Neural cell (in vitro differentiated cells): ENCODE data around the gene MCAT.

Source experiments
- POLR2AphosphoS5 ChIP-seq: IDR thresholded peaks from 2 replicates; pipeline ENCODE4 v1.6.1; 2012
- SMC3 ChIP-seq: fragments of 450-650 bp; conservative IDR thresholded peaks from 2 replicates; pipeline ENCODE4 v1.6.1; 2014; ENCODE audit warnings: antibody characterized with exemption, mild to moderate bottlenecking, moderate library complexity; ENCODE audit not compliant: poor library complexity
- TAF1 ChIP-seq: IDR thresholded peaks from 2 replicates; pipeline ENCODE4 v1.6.1; 2012; ENCODE audit warnings: low read depth
- TF ChIP-seq, protein P1 (sequence below): fragments of 450-650 bp; IDR thresholded peaks from 2 replicates; pipeline ENCODE4 v1.5.1; 2014; ENCODE audit warnings: antibody characterized with exemption, mild to moderate bottlenecking, moderate library complexity; ENCODE audit not compliant: poor library complexity, severe bottlenecking
- TF ChIP-seq, protein P2 (sequence below): IDR thresholded peaks from 2 replicates; pipeline ENCODE4 v1.6.1; 2012; ENCODE audit warnings: borderline replicate concordance

DNA sequence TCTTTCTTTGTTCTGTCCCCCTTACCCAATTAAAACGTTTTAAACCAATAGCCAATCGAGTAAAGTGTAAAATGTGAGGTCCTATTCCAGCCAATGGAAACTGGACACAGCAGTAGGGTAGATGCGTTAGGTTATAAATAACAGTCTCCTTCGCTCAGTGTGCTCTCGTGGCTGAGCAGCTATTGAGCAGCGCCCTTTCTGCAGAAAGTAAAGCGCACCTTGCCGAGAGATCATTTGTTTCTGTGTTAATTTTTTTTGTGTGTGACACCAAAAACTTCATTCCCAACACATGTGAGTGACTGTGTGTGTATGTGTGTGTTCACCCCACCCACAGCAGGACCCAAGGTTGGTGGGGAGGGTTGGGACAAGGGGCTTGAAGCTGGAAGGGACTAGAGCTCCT is 46.8 kb downstream of the MCAT start:
- no peak for TF ChIP-seq SMC3
- TF ChIP-seq, protein P1, sequence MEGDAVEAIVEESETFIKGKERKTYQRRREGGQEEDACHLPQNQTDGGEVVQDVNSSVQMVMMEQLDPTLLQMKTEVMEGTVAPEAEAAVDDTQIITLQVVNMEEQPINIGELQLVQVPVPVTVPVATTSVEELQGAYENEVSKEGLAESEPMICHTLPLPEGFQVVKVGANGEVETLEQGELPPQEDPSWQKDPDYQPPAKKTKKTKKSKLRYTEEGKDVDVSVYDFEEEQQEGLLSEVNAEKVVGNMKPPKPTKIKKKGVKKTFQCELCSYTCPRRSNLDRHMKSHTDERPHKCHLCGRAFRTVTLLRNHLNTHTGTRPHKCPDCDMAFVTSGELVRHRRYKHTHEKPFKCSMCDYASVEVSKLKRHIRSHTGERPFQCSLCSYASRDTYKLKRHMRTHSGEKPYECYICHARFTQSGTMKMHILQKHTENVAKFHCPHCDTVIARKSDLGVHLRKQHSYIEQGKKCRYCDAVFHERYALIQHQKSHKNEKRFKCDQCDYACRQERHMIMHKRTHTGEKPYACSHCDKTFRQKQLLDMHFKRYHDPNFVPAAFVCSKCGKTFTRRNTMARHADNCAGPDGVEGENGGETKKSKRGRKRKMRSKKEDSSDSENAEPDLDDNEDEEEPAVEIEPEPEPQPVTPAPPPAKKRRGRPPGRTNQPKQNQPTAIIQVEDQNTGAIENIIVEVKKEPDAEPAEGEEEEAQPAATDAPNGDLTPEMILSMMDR = no peak
- TF ChIP-seq POLR2AphosphoS5 = no peak
- TF ChIP-seq TAF1 = no peak
- TF ChIP-seq, protein P2, sequence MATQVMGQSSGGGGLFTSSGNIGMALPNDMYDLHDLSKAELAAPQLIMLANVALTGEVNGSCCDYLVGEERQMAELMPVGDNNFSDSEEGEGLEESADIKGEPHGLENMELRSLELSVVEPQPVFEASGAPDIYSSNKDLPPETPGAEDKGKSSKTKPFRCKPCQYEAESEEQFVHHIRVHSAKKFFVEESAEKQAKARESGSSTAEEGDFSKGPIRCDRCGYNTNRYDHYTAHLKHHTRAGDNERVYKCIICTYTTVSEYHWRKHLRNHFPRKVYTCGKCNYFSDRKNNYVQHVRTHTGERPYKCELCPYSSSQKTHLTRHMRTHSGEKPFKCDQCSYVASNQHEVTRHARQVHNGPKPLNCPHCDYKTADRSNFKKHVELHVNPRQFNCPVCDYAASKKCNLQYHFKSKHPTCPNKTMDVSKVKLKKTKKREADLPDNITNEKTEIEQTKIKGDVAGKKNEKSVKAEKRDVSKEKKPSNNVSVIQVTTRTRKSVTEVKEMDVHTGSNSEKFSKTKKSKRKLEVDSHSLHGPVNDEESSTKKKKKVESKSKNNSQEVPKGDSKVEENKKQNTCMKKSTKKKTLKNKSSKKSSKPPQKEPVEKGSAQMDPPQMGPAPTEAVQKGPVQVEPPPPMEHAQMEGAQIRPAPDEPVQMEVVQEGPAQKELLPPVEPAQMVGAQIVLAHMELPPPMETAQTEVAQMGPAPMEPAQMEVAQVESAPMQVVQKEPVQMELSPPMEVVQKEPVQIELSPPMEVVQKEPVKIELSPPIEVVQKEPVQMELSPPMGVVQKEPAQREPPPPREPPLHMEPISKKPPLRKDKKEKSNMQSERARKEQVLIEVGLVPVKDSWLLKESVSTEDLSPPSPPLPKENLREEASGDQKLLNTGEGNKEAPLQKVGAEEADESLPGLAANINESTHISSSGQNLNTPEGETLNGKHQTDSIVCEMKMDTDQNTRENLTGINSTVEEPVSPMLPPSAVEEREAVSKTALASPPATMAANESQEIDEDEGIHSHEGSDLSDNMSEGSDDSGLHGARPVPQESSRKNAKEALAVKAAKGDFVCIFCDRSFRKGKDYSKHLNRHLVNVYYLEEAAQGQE = no peak
